Activated CD8-positive, alpha-beta memory T cell treated with anti-CD3 and anti-CD28 coated beads, Interleukin-2, amount 50 U/mL, for 1 hour (primary cell): Measurements from ENCODE around the gene DNMT3B.
"Not testable (repeated sequence)": the region's sequence is repeated elsewhere in the genome, so short reads cannot be mapped to it uniquely, and the experiment has no call there.

Experiments
- DNase-seq: peaks from one replicate; pipeline ENCODE4 v3.0.0-alpha.2; 2020; ENCODE audit errors: extremely low read depth

DNMT3B gene

DNA sequence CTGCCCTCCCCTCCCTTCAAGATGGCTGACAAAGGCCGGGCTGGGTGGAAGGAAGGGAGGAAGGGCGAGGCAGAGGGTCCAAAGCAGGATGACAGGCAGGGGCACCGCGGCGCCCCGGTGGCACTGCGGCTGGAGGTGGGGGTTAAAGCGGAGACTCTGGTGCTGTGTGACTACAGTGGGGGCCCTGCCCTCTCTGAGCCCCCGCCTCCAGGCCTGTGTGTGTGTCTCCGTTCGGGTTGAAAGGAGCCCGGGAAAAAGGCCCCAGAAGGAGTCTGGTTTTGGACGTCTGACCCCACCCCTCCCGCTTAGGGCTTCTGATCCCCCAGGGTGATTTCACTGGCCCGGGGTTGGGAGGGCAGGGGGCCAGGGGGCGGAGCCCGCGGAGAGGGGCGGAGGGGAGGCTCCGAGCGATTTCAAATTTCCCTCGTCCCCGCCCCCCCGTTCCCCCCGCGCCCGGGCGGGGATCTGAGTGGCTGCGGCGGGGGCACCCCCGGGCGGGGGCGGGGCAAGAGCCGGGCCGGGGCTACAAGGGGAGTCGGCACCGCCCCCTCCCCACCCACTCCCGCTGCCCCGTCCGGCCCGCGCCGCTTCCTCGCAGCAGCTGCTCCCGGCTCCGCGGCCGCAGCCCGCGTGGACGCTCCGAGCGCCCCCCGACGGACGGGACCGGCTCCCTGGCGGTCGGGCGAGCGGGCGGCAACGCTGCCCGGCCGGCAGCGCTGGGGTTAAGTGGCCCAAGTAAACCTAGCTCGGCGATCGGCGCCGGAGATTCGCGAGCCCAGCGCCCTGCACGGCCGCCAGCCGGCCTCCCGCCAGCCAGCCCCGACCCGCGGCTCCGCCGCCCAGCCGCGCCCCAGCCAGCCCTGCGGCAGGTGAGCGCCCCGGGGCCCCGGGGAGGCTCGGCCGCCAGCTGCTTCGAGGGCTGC is at the start of gene DNMT3B:
Gene DNMT3B, plus strand, starts transcription at position 555 of the 923 bp plus-strand sequence. CDS start 17,939 bp downstream, outside the sequence.
- DNase-seq: no peak

DNA sequence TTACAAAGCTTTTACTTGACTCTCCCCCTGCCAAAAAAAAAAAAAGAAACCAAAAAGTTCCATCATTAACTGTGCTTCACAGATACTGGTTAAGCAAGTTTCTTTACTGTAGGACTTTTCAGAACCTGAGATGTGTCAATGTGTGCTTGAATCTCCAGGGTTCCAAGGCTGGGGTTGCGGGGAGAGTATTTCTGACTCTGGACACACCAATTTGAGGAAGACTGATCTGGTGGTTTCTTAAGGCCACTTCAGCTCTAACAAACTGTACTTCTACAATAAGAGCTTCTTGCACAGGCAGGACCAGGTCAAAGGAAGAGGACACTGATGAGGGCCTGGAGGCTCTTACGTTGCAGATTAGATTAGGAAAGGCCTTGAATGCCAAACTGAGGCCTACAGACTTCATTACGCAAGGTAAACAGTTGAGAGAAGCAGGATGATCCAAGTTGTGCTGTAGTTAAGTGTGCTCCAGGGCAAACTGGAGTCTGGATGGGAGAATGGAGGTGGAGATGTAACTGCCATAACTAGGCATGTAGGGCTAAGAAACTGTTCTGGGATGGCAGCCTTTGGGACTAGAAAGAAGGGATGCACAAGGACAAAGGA is 43.3 kb upstream of the DNMT3B start:
- DNase-seq: no peak

DNA sequence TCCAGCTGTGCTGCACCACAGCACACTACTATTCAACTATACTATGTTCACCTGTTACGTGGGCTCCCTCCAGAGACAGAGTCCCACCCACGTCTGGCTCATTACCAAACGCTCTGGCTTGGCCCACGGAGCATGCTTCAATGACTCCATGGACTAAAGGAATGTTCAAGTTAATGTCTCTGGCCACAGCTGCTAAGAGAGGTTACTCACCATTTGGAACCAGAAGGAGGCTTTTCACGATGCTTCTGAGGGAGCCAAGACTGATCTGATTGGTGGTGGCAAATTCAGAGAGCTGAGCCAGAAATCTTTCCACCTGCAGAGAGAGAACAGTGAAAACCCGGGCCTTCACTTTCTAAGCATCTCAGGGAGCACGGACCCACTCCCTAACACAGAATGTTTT is 34.5 kb upstream of the DNMT3B start:
- no peak for DNase-seq

DNA sequence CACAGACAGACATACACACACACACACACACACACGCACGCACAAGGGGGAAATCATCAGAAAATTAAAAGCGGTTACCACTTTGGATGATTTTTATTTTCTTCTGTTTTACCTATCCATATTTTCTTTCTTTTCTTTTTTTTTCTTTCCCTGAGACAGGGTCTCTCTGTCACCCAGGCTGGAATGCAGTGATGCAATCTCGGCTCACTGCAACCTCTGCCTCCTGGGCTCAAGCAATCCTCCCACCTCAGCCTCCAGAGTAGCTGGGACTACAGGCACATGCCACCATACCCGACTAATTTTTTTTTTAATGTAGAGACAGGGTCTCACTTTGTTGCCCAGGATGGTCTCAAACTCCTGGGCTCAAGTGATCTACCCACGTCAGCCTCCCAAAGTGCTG is 33.8 kb upstream of the DNMT3B start:
- not testable (repeated sequence) for DNase-seq

DNA sequence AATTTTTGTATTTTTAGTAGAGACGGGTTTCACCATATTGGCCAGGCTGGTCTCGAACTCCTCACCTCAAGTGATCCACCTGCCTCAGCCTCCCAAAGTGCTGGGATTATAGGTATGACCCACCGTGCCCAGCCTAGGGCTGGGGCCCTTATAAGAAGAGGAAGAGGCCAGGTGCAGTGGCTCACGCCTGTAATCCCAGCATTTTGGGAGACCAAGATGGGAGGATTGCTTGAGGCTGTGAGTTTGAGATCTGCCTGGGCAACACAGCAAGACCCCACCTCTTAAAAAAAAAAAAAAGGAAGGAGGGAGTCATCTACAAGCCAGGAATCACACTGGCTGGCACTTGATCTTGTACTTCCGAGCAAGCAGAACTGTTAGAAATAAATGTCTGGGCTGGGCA is 32.9 kb upstream of the DNMT3B start:
- not testable (repeated sequence) for DNase-seq

DNA sequence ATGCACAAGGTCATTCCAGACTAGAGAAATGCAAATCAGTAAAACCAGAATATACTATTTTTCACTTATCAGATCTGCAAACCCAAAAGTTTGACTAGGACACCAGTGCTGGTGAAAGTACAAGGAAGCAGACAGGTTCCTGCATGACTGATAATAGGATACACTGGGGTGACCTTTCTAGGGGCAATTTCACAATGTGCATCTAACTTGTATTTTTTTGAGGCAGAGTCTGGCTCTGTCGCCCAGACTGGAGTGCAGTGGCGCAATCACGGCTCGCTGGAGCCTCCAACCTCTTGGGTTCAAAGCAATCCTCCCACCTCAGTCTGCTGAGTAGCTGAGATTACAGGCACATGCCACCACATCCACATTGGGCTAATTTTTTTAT is 30.3 kb upstream of the DNMT3B start:
- no peak for DNase-seq

DNA sequence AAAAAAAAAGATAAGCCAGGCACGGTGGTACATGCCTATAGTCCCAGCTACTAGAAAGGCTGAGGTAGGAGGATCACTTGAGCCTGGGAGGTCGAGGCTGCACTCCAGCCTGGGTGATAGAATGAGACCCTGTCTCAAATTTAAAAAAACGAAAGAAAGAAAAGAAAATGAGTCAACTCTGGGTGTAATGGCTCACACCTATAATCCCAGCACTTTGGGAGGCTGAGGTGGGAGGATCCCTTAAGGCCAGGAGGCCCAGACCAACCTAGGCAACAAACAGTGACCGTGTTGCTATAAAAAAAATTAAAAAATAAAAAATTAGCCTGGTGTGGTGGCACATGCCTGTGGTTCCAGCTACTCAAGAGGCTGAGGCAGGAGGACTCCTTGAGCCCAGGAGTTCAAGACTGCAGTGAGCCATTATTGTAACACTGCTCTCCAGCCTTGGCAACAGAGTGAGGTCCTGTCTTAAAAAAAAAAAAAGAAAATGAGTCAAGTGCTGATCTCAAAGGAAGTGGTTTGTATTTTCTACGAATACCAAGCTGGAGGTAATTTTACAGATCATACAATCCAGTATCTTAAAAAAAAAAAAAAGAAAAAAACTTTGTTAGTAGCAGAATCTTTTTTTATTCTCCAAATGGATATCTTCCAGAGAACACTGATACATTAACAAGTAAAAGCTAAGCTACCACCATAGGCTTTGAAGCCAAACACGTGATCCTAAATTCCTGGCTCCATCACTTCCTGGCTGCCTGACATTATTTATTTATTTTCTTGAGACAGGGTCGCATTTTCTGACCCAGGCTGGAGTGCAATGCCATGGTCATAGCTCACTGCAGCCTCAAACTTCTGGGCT is 24.6 kb upstream of the DNMT3B start:
- no peak for DNase-seq

DNA sequence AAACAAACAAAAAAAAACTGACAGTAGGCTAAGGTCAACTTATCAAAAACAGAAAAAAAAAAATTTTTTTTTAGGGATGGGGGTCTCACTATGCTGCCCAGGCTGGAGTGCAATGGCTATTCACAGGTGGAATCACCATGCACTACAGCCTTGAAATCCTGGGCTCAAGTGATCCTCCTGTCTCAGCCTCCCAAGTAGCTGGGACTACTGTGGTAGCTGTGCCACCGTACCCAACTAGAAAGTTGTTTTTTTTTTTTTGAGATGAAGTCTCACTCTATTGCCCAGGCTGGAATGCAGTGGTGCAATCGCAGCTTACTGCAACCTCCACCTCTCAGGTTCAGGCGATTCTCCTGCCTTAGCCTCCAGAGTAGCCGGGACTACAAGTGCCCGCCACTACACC is 21.0 kb upstream of the DNMT3B start:
- DNase-seq: no peak

DNA sequence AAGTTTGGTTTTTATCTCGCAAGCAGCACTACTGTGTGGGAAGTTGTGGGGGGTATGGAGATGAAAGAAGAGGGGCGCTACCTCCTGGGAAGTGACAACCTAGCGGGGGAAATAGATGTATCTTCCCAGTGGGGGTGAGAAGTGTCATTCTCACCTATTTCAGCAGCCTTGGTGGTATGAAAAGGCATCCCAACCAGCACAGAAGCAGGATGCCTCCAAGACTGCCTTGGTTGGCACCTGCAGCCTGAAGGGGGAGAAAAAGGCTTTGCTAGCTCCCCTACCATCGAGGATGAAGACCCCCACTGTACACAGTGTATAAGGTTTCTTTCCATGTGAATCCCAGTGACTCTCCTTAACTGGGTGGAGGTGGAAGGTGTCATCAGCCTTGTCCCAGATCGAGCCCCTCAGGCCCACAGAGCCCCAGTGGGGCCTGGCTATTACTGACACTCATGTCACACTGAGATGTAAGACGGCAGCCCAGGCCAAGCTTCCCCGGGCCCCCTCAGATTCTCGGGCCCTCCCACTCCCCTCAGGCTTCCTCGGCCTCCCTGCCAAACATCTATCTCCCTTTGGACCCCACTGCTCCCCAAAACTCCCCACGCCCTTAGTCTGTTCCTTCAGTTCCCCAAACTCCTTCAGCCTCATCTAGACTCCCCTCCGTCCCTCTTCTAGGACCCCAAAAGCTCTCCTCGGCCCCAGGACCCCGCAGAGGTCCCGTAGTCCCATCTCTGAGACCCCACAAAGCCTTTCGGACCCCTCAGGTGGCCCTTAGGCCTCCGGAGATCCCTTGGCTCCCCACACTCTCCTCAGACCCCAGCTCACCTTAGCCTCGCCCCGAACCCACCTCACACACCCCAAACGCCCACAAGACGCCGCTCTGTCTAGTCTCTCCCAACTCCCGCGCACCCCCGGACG is 19.6 kb upstream of the DNMT3B start:
- no peak for DNase-seq

DNA sequence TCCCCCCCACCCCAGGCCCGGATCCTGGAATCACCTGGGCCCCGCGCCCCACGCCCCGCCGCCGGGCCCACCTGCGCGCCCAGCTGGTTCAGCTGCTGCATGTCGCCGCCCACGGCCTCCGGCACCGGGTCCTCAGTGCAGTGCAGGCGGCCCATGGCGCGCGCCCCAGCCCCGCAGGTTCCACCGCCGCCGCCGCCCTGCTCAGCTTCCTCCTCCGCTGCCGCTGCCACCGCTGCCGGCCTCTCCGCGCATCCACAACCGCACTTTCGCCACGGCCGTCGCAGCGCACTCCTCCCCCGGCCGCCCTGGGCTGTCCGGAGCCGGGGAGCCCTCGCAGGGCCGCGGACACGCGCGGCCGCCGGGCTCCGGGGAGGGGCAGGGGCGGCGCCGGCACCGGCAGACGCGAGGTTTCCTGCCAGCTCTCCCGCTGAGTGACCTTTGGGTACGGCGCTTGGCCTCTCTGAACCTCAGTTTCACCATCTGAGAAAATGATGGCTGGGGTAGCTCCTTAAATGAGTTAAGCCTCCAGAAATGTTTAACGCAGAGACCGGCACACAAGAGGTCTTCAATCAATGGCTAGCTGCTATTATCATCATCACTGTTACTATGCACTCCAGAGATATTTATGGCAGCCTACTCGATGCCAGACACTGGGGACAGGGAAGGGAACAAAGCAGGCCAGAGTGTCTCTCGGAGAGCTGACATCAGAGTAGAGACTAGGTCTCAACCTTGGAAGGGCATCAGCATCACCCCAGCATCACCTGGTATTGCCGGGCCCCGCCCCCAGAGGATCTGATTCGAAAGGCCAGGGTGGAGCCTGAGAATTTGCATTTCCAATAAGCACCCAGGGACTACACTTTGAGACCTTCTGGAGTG is 18.7 kb upstream of the DNMT3B start, which contains the start of gene COMMD7:
Gene COMMD7, minus strand, starts transcription at position 231 of the 876 bp plus-strand sequence. Its CDS starts 76 bp downstream, at position 155.
- no peak for DNase-seq

DNA sequence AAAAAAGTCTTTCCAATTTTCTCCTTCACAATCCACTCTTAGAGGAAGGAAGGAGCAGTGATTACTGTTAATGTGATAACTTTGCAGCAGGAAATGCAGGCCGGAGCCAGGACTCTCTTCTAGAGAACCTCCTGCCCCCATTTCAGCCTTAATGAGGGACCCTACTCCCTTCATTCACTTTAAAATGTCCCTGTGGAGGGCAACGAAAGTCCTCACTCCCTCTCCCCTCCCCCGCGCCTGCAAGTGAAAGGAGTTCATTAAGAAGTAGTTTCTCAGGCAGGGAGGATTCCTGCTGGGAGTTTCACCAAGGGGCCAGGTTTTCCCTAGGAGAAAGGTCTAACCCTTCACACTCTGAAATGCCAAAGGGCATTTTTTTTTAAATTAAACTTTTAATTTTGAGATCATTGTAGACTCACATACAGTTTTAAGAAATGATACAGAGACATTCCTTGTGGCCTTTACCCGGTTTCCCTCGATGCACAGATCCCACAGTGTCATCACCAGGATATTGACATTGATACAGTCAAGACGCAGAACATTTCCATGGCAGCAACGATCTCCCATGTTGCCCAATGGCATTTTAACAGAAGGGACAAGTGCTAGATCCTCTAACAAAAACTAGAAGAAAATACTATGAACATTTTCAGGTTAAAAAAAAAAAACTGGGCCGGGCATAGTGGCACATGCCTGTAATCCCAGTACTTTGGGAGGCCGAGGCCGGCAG is 12.1 kb upstream of the DNMT3B start:
- DNase-seq: no peak

DNA sequence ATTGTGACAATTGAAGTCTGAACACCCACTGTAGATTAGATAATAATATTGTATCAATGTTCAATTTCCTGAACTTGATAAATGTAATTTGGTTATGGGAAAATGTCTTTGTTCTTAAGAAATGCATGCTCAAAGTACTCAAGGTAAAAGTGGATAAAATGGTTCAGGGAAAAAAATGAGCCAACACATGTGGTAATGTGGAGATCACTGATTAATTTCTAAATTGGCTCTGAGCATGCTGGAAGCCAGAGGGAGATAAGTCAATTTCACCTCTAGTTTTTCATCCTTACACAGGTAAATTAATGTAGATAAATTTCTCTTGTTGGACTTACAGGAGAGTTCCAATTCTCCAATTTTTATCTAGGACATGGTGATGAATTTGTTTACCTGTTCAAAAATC is 10.9 kb upstream of the DNMT3B start:
- DNase-seq: no peak

DNA sequence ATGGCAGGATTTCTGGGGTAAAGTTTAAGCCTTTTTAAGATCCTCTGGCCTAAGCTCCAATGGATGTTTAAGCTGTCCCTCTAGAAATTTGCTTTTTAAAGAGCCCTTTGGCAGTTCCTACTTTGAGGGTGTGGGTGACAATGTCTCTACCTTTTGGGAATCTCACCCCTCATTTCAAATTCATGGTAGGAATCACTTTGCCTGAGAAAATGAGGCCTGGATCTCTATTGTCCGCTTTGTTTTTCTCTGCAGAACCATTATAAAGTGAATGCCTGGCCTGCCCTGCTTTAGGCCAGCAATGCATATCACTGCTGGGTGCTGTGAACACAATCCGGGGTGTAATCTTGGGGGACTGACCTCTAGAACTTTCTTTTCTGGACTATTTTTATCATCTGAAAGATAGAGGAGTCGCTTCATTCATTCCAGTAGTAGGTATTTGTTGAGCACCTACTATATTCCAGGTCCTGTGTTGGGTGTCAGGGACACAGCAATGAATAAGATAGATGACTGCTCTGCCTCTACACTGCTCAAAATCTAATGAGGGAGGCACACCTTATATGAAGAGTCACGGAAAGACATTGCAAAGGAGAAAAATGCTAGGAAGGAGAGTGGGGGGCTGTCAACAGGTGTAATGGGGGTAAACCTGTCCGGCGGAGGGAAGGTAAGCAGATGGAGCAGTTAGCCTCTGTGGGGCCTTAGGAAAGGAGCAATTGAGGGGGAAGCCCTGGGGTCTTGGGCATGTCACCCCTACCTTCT is 10.3 kb upstream of the DNMT3B start:
- no peak for DNase-seq

DNA sequence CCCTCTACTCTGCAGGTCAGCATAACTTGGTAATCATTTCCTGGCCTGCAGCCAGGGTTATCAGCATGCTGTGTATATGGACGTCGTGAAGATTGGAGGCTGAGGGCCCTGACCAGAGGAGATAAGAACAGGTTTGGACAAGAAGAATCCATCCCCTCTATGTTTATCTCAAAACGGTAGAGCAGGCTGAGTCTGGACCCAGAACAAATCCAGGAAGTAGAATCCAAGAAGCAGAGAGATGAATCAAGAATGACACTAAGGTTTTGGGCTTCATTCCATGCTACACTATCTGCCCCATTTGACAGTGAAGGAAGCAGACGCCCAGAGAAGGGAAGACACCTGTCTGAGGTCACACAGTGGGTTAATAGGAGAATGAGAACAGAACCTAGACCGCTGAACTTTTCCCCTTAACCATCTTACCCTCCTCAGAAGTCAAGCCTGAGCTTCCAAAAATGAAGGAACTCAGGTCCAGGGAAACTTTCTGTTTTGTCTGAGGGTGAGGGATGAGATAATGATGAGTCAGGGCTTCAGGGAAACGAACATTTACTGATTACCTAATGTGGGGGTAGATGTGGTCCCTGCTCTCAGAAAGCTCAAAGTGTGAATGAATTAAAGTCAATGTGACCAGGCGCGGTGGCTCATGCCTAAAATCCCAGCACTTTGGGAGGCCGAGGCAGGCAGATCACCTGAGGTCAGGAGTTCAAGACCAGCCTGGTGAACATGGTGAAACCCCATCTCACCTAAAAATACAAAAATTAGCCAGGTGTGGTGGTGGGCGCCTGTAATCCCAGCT is 9.5 kb upstream of the DNMT3B start:
- DNase-seq: no peak

DNA sequence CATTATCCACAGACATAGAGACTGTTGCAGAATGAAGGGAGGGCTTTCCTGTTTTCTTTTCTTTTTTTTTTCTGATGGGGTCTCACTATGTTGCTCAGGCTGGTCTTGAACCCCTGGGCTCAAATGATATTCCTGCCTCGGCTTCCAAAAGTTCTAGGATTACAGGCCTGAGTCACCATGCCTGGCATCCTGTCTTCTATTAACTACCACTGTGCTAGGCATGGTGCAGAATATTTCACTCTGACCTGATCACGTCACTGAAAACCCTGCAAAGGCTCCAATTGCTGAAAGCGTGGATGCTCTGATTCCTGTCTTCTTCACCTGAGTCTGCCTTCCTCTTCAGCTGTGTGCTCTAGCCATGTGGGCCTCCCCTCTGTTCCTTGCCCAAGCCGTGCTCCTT is 8.5 kb upstream of the DNMT3B start:
- DNase-seq: no peak

DNA sequence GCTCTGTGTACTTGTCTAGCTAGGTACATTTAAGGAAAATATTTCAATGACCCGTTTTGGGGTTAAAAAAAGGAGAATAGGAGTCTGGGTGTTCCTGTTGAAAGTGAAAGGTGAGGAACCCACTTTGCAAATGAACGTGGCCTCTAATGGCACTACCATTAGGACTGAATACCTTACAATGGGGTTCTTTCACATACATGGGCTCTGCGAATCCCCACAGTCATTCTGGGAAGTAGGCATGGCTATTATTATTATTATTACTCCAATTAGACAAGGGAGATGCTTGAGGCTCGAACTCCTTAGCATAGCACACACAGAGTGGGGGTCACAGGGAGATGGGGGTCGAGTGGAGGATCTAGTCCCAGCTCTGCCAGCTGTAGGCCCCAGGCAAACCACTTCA is 6.0 kb upstream of the DNMT3B start:
- no peak for DNase-seq

DNA sequence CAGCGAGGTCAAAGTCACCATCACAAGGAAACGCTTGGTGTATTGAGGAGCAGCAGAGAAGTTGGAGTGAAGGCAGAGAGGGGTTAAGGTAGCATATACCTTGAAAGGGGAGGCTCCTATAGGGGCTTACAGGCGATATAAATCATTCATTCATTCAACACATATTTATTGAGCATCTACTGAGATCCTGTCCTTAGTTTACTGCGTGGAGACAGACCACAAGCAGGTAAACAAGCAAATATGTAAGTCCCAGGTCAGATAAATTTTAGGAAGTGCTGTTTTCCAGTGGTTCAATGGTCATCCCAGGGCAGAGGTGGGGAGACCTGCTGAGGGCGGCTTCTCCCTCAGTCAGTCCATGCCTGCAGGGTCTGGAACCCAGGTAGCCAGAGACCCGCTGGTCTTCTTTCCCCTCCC is 761 bp upstream of the DNMT3B start:
- DNase-seq: no peak

DNA sequence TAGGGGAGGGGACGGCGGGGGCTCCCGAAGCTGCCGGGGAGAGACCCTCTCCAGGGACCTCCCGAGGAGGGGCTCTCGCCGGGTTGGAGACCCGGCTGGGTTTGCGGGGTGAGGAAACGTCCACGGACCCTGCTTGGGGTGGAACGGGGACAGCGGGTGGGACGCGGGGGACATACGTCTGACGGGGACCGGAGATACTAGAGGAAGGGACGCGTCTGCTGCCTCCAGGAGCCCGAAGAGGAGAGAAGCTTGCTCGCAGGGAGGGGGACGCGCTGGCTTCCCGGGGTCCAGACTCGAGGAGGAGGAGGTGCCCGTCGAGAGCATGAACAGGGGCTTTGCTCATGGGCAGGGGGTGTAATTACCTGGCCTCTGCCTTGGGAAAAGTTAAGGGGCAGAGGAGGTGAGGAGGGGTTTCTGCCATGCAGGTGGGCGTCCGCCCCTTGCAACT is 593 bp downstream of the DNMT3B start:
- no peak for DNase-seq
